Stimulated activated CD8-positive, alpha-beta memory T cell treated with anti-CD3 and anti-CD28 coated beads, Interleukin-7, amount 100 ng/mL, for 1 hour (primary cell): ENCODE measurements around the gene FGD4.

ENCODE experiments used
- DNase-seq, 2 donors: peaks; one replicate each; pipeline ENCODE4 v3.0.0-alpha.2; 2020; ENCODE audit warnings: low read depth in 2 of 2

FGD4 gene

GRCh38 chr12:32605326-32606095 lies 206.2 kb downstream of the FGD4 start:
- DNase-seq = no peak

DNA sequence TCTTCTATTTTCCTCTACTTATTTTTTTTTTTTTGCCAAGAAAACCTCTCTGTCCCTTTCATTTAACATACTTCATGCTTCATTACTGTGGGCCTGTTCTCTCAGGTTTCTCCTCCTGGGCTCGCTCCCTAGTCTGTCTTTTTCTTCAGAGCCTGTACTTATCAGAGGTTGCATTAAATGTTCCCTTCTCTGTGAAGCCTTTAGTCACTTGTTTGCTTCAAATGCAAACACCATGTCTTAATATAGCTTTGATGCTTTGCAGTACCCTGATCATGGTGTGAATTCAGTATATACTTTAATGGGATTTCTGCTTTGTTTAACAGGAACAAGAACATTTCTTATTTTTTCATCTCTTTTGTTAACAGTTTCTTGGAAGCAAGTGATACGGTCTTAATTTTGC lies 207.1 kb downstream of the FGD4 start:
- no peak for DNase-seq

GRCh38 chr12:32609966-32610365 lies 210.6 kb downstream of the FGD4 start:
- DNase-seq = no peak

DNA sequence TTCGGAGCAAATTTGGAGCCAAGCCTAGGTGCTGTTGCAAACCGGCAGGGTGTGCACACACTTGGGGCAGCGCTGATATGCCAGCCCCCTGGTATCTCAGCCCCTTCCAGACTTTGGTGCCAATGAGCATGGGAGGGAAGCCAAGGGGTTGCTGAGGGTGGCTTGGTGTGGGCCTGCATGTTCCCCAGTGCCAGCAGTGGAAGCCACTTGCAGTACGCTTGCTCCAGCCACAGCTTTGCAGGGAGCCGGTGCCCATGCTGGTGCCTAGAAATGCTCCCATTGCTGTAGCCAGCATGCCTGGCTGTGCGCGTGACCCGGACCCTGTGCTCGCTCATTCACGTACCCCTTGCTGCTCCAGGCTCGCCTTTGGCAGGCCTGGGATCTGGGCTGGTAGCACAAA lies 212.6 kb downstream of the FGD4 start:
- DNase-seq = no peak

GRCh38 chr12:32612658-32613614 lies 213.6 kb downstream of the FGD4 start:
- DNase-seq = no peak

- no peak for DNase-seq
Observed at GRCh38 chr12:32615441-32615840, 216.1 kb downstream of the FGD4 start.

- DNase-seq = no peak
Observed at GRCh38 chr12:32617534-32617933, 218.2 kb downstream of the FGD4 start.

GRCh38 chr12:32618115-32618514 lies 218.8 kb downstream of the FGD4 start:
- DNase-seq = no peak

- no peak for DNase-seq
Observed at GRCh38 chr12:32627976-32628375, 228.6 kb downstream of the FGD4 start.

- DNase-seq = no peak
Observed at GRCh38 chr12:32641287-32641901, 242.0 kb downstream of the FGD4 start.

- DNase-seq = no peak
Observed at GRCh38 chr12:32644431-32644830, 245.1 kb downstream of the FGD4 start.

DNA sequence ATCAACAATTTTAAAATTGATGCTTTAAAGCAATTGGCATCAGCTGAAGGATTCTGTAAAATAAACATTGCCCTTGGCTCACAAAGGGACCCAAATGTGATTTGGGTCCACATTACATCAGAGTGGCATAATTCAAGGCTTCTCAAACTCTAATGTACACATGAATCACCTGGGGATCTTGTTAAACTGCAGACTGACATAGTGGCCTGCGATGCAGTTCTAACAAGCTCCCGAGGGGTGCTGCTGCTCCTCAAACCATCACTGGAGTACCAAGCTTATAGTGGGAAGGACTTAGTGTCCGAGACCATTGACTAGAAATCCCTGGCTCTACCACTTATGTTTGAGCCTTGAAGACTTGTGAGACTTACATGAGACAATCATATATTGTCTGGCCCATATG lies 247.9 kb downstream of the FGD4 start:
- DNase-seq = no peak

GRCh38 chr12:32650508-32650907 lies 251.2 kb downstream of the FGD4 start:
- no peak for DNase-seq

GRCh38 chr12:32651151-32651955 lies 252.0 kb downstream of the FGD4 start:
- DNase-seq = no peak

- DNase-seq = no peak
Observed at GRCh38 chr12:32651956-32652210, 252.5 kb downstream of the FGD4 start.

DNA sequence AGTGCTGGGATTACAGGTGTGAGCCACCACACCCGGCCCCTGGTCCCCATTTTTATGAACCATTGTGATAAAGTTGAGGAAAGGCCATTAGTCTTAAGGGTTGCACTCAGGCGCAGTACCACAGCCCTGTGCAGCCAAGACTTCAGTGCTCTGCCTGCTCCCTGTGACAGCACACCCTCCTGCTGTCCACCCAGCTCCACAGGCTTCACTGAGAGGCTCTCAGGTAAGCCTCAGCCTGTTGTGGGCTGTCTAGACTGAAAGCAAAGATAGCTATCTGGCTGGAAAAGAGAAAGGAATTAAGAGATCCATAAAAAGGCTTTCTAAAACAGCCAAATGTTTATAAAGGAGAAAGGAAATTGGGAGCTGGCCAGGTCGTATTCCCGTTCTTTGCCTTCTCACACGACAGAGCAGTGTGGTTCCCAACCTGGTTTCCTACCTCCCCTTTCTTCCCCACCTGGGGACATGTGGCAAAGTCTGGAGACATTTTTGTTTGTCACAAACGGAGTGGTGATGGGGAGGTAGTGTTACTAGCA lies 260.6 kb downstream of the FGD4 start:
- no peak for DNase-seq

DNA sequence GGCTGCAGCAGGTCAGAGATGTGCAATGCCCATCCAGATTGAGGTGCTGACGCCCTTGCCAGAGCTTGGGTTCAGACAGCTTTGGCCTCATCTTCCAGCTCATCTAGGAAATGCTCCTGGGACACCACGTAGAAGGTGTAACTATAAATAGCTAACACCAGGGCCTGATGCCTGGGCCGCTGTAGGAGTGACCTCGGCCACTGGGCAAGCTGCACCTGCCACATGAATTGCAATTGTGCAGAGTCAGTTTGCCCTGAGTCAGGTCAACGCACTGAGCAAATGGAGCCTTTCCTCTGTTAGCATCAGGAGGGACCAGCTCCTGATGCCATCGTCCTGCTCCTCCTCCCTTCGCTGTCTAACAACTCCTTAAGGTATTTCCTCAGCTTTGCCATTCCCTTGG lies 262.3 kb downstream of the FGD4 start:
- DNase-seq = no peak

DNA sequence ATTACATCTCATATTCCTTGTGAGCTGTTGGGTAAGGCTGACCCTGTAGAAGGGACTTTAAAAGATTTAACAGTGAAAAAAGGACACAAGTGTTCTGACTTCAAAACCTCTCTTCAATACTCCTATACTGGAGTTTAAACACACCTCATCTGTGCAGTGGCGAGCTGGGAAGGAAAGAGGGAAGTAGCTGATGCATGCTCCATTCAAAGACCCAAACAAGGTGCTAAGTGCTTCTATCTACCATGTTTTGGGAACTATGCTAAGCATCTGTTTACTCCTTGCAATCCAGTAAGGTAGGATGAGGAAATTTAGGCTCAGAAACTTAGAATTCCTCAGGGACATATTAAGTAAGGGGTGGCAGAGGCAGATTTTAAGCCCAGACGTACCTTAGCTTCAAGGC lies 263.3 kb downstream of the FGD4 start:
- DNase-seq = no peak

DNA sequence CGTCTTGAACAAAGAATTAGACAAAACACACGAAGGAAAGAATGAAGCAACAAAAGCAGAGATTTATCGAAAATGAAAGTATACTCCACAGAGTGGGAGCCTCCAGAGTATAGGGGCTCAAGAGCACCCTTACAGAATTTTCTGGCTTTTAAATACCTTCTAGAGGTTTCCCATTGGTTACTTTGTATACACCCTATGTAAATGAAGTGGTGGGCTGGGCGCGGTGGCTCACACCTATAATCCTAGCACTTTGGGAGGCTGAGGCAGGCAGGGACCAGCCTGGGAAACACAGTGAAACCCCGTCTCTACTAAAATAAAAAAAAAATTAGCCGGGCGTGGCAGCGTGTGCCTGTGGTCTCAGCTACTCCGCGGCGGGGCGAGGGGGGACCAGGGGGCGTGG lies 266.7 kb downstream of the FGD4 start:
- no peak for DNase-seq

DNA sequence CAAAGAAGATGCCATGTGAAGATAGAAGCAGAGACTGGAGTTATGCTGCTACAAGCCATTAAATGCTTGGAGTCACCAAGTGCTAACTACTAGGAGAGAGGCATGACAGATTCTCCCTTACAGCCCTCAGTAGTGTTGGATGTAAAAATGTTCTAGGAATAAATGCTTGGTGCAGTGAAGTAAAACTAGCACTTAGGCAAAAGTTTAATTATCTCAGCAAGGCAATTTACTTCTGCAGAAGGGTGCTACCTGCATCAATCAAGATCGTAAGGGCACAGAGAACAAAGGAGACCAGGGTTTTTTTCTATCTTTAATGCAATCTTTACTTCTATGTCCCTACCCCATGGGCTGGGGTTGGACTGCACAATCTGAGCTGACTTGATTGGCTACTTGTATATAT lies 270.2 kb downstream of the FGD4 start:
- no peak for DNase-seq

- DNase-seq = no peak
Observed at GRCh38 chr12:32671930-32672780, 272.8 kb downstream of the FGD4 start.
